CD4-positive, alpha-beta T cell treated with Interleukin-6 for 4 hours (primary cell): ENCODE measurements around the gene ALG6.
"Not testable (repeated sequence)": the region's sequence is repeated elsewhere in the genome, so short reads cannot be mapped to it uniquely, and the experiment has no call there.

Experiments
- DNase-seq: peaks from one replicate; pipeline ENCODE4 v3.0.0-alpha.2; 2020; ENCODE audit warnings: mixed read lengths

ALG6 gene

GRCh38 chr1:63418101-63418500 lies 50.7 kb downstream of the ALG6 start:
- no peak for DNase-seq

- not testable (repeated sequence) for DNase-seq
Measured at GRCh38 chr1:63420746-63421145, 53.3 kb downstream of the ALG6 start.

- DNase-seq, result no peak
Measured at GRCh38 chr1:63423649-63424048, 56.2 kb downstream of the ALG6 start.

GRCh38 chr1:63428815-63429214 lies 61.4 kb downstream of the ALG6 start:
- no peak for DNase-seq

GRCh38 chr1:63429281-63429680 lies 61.9 kb downstream of the ALG6 start:
- DNase-seq, result no peak

GRCh38 chr1:63435161-63435560 lies 67.7 kb downstream of the ALG6 start:
- DNase-seq, result no peak

- DNase-seq, result no peak
Measured at GRCh38 chr1:63442141-63442475, 74.7 kb downstream of the ALG6 start.

- no peak for DNase-seq
Measured at GRCh38 chr1:63448731-63449246, 81.4 kb downstream of the ALG6 start.

- no peak for DNase-seq
Measured at GRCh38 chr1:63450416-63450815, 83.0 kb downstream of the ALG6 start.

GRCh38 chr1:63453232-63453631 lies 85.8 kb downstream of the ALG6 start:
- DNase-seq, result no peak

GRCh38 chr1:63454269-63454668 lies 86.8 kb downstream of the ALG6 start:
- DNase-seq, result no peak

- no peak for DNase-seq
Measured at GRCh38 chr1:63458750-63459149, 91.3 kb downstream of the ALG6 start.

GRCh38 chr1:63461661-63462230 lies 94.3 kb downstream of the ALG6 start:
- no peak for DNase-seq

GRCh38 chr1:63463248-63463647 lies 95.8 kb downstream of the ALG6 start:
- DNase-seq, result no peak

GRCh38 chr1:63466181-63466580 lies 98.8 kb downstream of the ALG6 start:
- no peak for DNase-seq

- no peak for DNase-seq
Measured at GRCh38 chr1:63466759-63467158, 99.3 kb downstream of the ALG6 start.

- not testable (repeated sequence) for DNase-seq
Measured at GRCh38 chr1:63468683-63469082, 101.3 kb downstream of the ALG6 start.

GRCh38 chr1:63475761-63476160 lies 108.3 kb downstream of the ALG6 start:
- DNase-seq, result no peak

- no peak for DNase-seq
Measured at GRCh38 chr1:63480057-63480456, 112.6 kb downstream of the ALG6 start.

GRCh38 chr1:63486629-63487028 lies 119.2 kb downstream of the ALG6 start:
- no peak for DNase-seq

GRCh38 chr1:63487336-63488065 lies 120.1 kb downstream of the ALG6 start:
- DNase-seq, result no peak
